ENCODE data around the gene GRIK4. TPM values are rescaled to one million over a fixed set of nuclear protein-coding genes. Genes with fewer than 3 reads are reported as not detected.

Gene GRIK4
- polyA plus RNA-seq, 1 of the 3 experiments (the other 2 are of a cell fraction) = 0.03 TPM

- TF ChIP-seq ELF1 (IDR thresholded peaks at IDR 0.05) (no peak), RXRA (IDR thresholded peaks at IDR 0.05; ENCODE audit: borderline replicate concordance, low read depth) (no peak), GABPA (IDR thresholded peaks at IDR 0.05; ENCODE audit: low read depth) (no peak), USF1 (IDR thresholded peaks at IDR 0.05; ENCODE audit: borderline replicate concordance, low read depth) (no peak), RCOR1 (IDR thresholded peaks at IDR 0.05; ENCODE audit: low read length) (no peak), MXI1 (IDR thresholded peaks at IDR 0.05; ENCODE audit: low read depth, low read length) (no peak), MEF2A (IDR thresholded peaks at IDR 0.05; ENCODE audit: borderline replicate concordance, low read depth) (no peak), TAF1 (IDR thresholded peaks at IDR 0.05; ENCODE audit: borderline replicate concordance, low read depth, low read length) (no peak), REST (IDR thresholded peaks at IDR 0.05; ENCODE audit: low read depth, low read length) (no peak)
These were observed 176.6 kb downstream of the GRIK4 start (continued) for GRCh38 chr11:120688163-120688562.

- Histone ChIP-seq H3K4me3 (ENCODE audit: low read depth in 2 of 2, low read length in 1 of 2) (no peak overlapping the region), H3K9me2 (no peaks in the 10 kb centered on the region), H4K20me1 (ENCODE audit: insufficient read depth) (peaks cover 3% of the 10 kb centered on the region; the same call in 1 of the 2 replicates), H3K9ac (no peak overlapping the region), H3K27me3 (ENCODE audit: insufficient read depth) (peaks cover 8% of the 10 kb centered on the region; the same call in 1 of the 2 replicates), H3K9me3 (no peaks in the 10 kb centered on the region), H3K4me2 (no peak overlapping the region), H3K36me3 (replicated peaks in 1 of 2; ENCODE audit: control insufficient read depth in 1 of 2, insufficient read depth in 2 of 2, low read length in 1 of 2) (no peaks in the 10 kb centered on the region), H3K27ac (ENCODE audit: low read depth in 2 of 2, low read length in 1 of 2) (no peak overlapping the region), H2AFZ (ENCODE audit: low read depth) (no peak overlapping the region), H3K79me2 (ENCODE audit: insufficient read depth) (no peaks in the 10 kb centered on the region), H3K4me1 (ENCODE audit: control insufficient read depth in 1 of 2, insufficient read depth in 2 of 2, low read depth in 1 of 2, low read length in 1 of 2) (no peaks in the 10 kb centered on the region; a peak in 1 of 4 replicates), H3F3A (replicated peaks; ENCODE audit: insufficient read depth) (no peaks in the 10 kb centered on the region)
- TF ChIP-seq IRF3 (IDR thresholded peaks at IDR 0.05; ENCODE audit: low read depth, low read length) (no peak), CHD2 (IDR thresholded peaks at IDR 0.05; ENCODE audit: low read length, partially characterized antibody) (no peak), SMC3 (IDR thresholded peaks at IDR 0.05; ENCODE audit: low read depth, low read length) (no peak), REST (IDR thresholded peaks at IDR 0.05; ENCODE audit: low read depth, low read length) (no peak), YY1 (IDR thresholded peaks at IDR 0.05; ENCODE audit: low read depth) (no peak), NFIC (IDR thresholded peaks at IDR 0.05; ENCODE audit: borderline replicate concordance) (no peak), TEAD4 (IDR thresholded peaks at IDR 0.05; ENCODE audit: borderline replicate concordance, insufficient read depth) (no peak), GABPA (IDR thresholded peaks at IDR 0.05; ENCODE audit: low read depth) (no peak), POLR2AphosphoS5 (IDR thresholded peaks at IDR 0.05; ENCODE audit: low read depth, low read length) (no peak), TAF1 (IDR thresholded peaks at IDR 0.05; ENCODE audit: borderline replicate concordance, low read depth, low read length) (no peak)
- DNase-seq = no peak
- CTCF ChIA-PET = interaction anchor here (0.9 kb wide), 1 partner anchor 178 kb away, joined by 4 read pairs; the partner anchor contains the start of gene GRIK4
- 52% methylated on average over 7 of the region's 7 CpGs for WGBS (ENCODE audit: low lambda C conversion rate)
- POLR2A ChIA-PET = no interaction called here
These were observed 178.2 kb downstream of the GRIK4 start for GRCh38 chr11:120689596-120690275.

Measured in SK-N-SH (cell line).